ENCODE data around the gene CHSY3.

The CHSY3 gene

GRCh38 chr5:130126746-130127145 is 222.5 kb downstream of the CHSY3 start:
- H3K9me3 ChIP-seq (ENCODE audit: low read length) = no peaks in the 10 kb centered on the region
- H3K36me3 ChIP-seq (ENCODE audit: insufficient read depth, low read length) = no peaks in the 10 kb centered on the region
- H2AFZ ChIP-seq (ENCODE audit: low read depth, low read length) = no peak overlapping the region
- H3K4me1 ChIP-seq (ENCODE audit: insufficient read depth, low read length) = no peaks in the 10 kb centered on the region
- no peak overlapping the region for H3K4me3 ChIP-seq (ENCODE audit: low read length)
- H3K27me3 ChIP-seq (ENCODE audit: insufficient read depth, low read length) = no peaks in the 10 kb centered on the region

GRCh38 chr5:130135506-130135905 is 231.2 kb downstream of the CHSY3 start:
- Histone ChIP-seq H3K27me3 (ENCODE audit: insufficient read depth, low read length) (no peaks in the 10 kb centered on the region), H3K4me1 (ENCODE audit: insufficient read depth, low read length) (no peaks in the 10 kb centered on the region), H3K9me3 (ENCODE audit: low read length) (no peaks in the 10 kb centered on the region), H3K36me3 (ENCODE audit: insufficient read depth, low read length) (no peaks in the 10 kb centered on the region), H2AFZ (ENCODE audit: low read depth, low read length) (no peak overlapping the region), H3K4me3 (ENCODE audit: low read length) (no peak overlapping the region)

- Histone ChIP-seq H3K4me1 (ENCODE audit: insufficient read depth, low read length) (no peaks in the 10 kb centered on the region), H3K4me3 (ENCODE audit: low read length) (no peak overlapping the region), H2AFZ (ENCODE audit: low read depth, low read length) (no peak overlapping the region), H3K36me3 (ENCODE audit: insufficient read depth, low read length) (no peaks in the 10 kb centered on the region), H3K9me3 (ENCODE audit: low read length) (no peaks in the 10 kb centered on the region), H3K27me3 (ENCODE audit: insufficient read depth, low read length) (no peaks in the 10 kb centered on the region)
Observed at GRCh38 chr5:130136300-130136699, 232.0 kb downstream of the CHSY3 start.

- Histone ChIP-seq H3K4me3 (ENCODE audit: low read length) (no peak overlapping the region), H3K27me3 (ENCODE audit: insufficient read depth, low read length) (no peaks in the 10 kb centered on the region)
Observed at GRCh38 chr5:130137681-130138080, 233.4 kb downstream of the CHSY3 start.

GRCh38 chr5:130138406-130139045 is 234.3 kb downstream of the CHSY3 start:
- H3K36me3 ChIP-seq (ENCODE audit: insufficient read depth, low read length) = no peaks in the 10 kb centered on the region
- H3K27me3 ChIP-seq (ENCODE audit: insufficient read depth, low read length) = no peaks in the 10 kb centered on the region
- H3K9me3 ChIP-seq (ENCODE audit: low read length) = no peaks in the 10 kb centered on the region
- no peak overlapping the region for H3K4me3 ChIP-seq (ENCODE audit: low read length)
- no peaks in the 10 kb centered on the region for H3K4me1 ChIP-seq (ENCODE audit: insufficient read depth, low read length)
- H2AFZ ChIP-seq (ENCODE audit: low read depth, low read length) = no peak overlapping the region

More at GRCh38 chr5:130137681-130138080, 233.4 kb downstream of the CHSY3 start:
- H3K9me3 ChIP-seq (ENCODE audit: low read length) = no peaks in the 10 kb centered on the region
- H3K4me1 ChIP-seq (ENCODE audit: insufficient read depth, low read length) = no peaks in the 10 kb centered on the region
- no peaks in the 10 kb centered on the region for H3K36me3 ChIP-seq (ENCODE audit: insufficient read depth, low read length)
- no peak overlapping the region for H2AFZ ChIP-seq (ENCODE audit: low read depth, low read length)

- no peaks in the 10 kb centered on the region for H3K27me3 ChIP-seq (ENCODE audit: insufficient read depth, low read length)
Observed at GRCh38 chr5:130141659-130142320, 237.5 kb downstream of the CHSY3 start.

GRCh38 chr5:130151239-130151638 is 247.0 kb downstream of the CHSY3 start:
- H3K36me3 ChIP-seq (ENCODE audit: insufficient read depth, low read length) = no peaks in the 10 kb centered on the region
- peaks cover 11% of the 10 kb centered on the region for H3K4me1 ChIP-seq (ENCODE audit: insufficient read depth, low read length)
- no peak overlapping the region for H3K4me3 ChIP-seq (ENCODE audit: low read length)
- H3K9me3 ChIP-seq (ENCODE audit: low read length) = no peaks in the 10 kb centered on the region
- no peaks in the 10 kb centered on the region for H3K27me3 ChIP-seq (ENCODE audit: insufficient read depth, low read length)
- H2AFZ ChIP-seq (ENCODE audit: low read depth, low read length) = no peak overlapping the region

More at GRCh38 chr5:130141659-130142320, 237.5 kb downstream of the CHSY3 start:
- Histone ChIP-seq H3K36me3 (ENCODE audit: insufficient read depth, low read length) (no peaks in the 10 kb centered on the region), H3K4me1 (ENCODE audit: insufficient read depth, low read length) (no peaks in the 10 kb centered on the region), H3K9me3 (ENCODE audit: low read length) (no peaks in the 10 kb centered on the region), H3K4me3 (ENCODE audit: low read length) (no peak overlapping the region), H2AFZ (ENCODE audit: low read depth, low read length) (no peak overlapping the region)

GRCh38 chr5:130155345-130156011 is 251.2 kb downstream of the CHSY3 start:
- peak overlapping the region; percentile 54 for H2AFZ ChIP-seq (ENCODE audit: low read depth, low read length)
- no peaks in the 10 kb centered on the region for H3K36me3 ChIP-seq (ENCODE audit: insufficient read depth, low read length)
- no peaks in the 10 kb centered on the region for H3K9me3 ChIP-seq (ENCODE audit: low read length)
- peaks cover 11% of the 10 kb centered on the region for H3K4me1 ChIP-seq (ENCODE audit: insufficient read depth, low read length)
- no peaks in the 10 kb centered on the region for H3K27me3 ChIP-seq (ENCODE audit: insufficient read depth, low read length)
- H3K4me3 ChIP-seq (ENCODE audit: low read length) = no peak overlapping the region

- H3K4me1 ChIP-seq (ENCODE audit: insufficient read depth, low read length) = peaks cover 11% of the 10 kb centered on the region
- H2AFZ ChIP-seq (ENCODE audit: low read depth, low read length) = no peak overlapping the region
- no peaks in the 10 kb centered on the region for H3K36me3 ChIP-seq (ENCODE audit: insufficient read depth, low read length)
- H3K27me3 ChIP-seq (ENCODE audit: insufficient read depth, low read length) = no peaks in the 10 kb centered on the region
- H3K9me3 ChIP-seq (ENCODE audit: low read length) = no peaks in the 10 kb centered on the region
- H3K4me3 ChIP-seq (ENCODE audit: low read length) = no peak overlapping the region
Observed at GRCh38 chr5:130158036-130158435, 253.8 kb downstream of the CHSY3 start.

- H3K4me3 ChIP-seq (ENCODE audit: low read length) = no peak overlapping the region
- H3K4me1 ChIP-seq (ENCODE audit: insufficient read depth, low read length) = peaks cover 9% of the 10 kb centered on the region
- H3K27me3 ChIP-seq (ENCODE audit: insufficient read depth, low read length) = no peaks in the 10 kb centered on the region
- H2AFZ ChIP-seq (ENCODE audit: low read depth, low read length) = no peak overlapping the region
- H3K9me3 ChIP-seq (ENCODE audit: low read length) = no peaks in the 10 kb centered on the region
- H3K36me3 ChIP-seq (ENCODE audit: insufficient read depth, low read length) = no peaks in the 10 kb centered on the region
Observed at GRCh38 chr5:130159968-130160367, 255.7 kb downstream of the CHSY3 start.

GRCh38 chr5:130164966-130165365 is 260.7 kb downstream of the CHSY3 start:
- Histone ChIP-seq H3K4me1 (ENCODE audit: insufficient read depth, low read length) (no peaks in the 10 kb centered on the region), H3K27me3 (ENCODE audit: insufficient read depth, low read length) (no peaks in the 10 kb centered on the region), H3K9me3 (ENCODE audit: low read length) (no peaks in the 10 kb centered on the region), H3K36me3 (ENCODE audit: insufficient read depth, low read length) (no peaks in the 10 kb centered on the region), H2AFZ (ENCODE audit: low read depth, low read length) (no peak overlapping the region), H3K4me3 (ENCODE audit: low read length) (no peak overlapping the region)

GRCh38 chr5:130166839-130167490 is 262.7 kb downstream of the CHSY3 start:
- H3K9me3 ChIP-seq (ENCODE audit: low read length) = no peaks in the 10 kb centered on the region
- H3K27me3 ChIP-seq (ENCODE audit: insufficient read depth, low read length) = no peaks in the 10 kb centered on the region
- H3K36me3 ChIP-seq (ENCODE audit: insufficient read depth, low read length) = no peaks in the 10 kb centered on the region
- no peaks in the 10 kb centered on the region for H3K4me1 ChIP-seq (ENCODE audit: insufficient read depth, low read length)
- no peak overlapping the region for H2AFZ ChIP-seq (ENCODE audit: low read depth, low read length)
- H3K4me3 ChIP-seq (ENCODE audit: low read length) = no peak overlapping the region

GRCh38 chr5:130168211-130168610 is 263.9 kb downstream of the CHSY3 start:
- H3K9me3 ChIP-seq (ENCODE audit: low read length) = no peaks in the 10 kb centered on the region
- no peak overlapping the region for H3K4me3 ChIP-seq (ENCODE audit: low read length)
- no peak overlapping the region for H2AFZ ChIP-seq (ENCODE audit: low read depth, low read length)
- H3K36me3 ChIP-seq (ENCODE audit: insufficient read depth, low read length) = no peaks in the 10 kb centered on the region
- no peaks in the 10 kb centered on the region for H3K4me1 ChIP-seq (ENCODE audit: insufficient read depth, low read length)
- H3K27me3 ChIP-seq (ENCODE audit: insufficient read depth, low read length) = no peaks in the 10 kb centered on the region
